B cell (primary cell): ENCODE results near the gene ZCCHC3. TPM values are rescaled to one million over a fixed set of nuclear protein-coding genes. Genes with fewer than 3 reads are reported as not detected.

ENCODE experiments used
- ATAC-seq: fragments of 200-7000 bp; cut with Tn5 transposase; one replicate; pipeline ENCODE4 v1.10.0; 2021; ENCODE audit warnings: low read depth, mild to moderate bottlenecking, moderate number of reproducible peaks, moderate library complexity
- CTCF ChIA-PET: fragments of 350-600 bp; sonication (Branson Sonifier 250); formaldehyde crosslinking; loops from one replicate; lab custom pipeline; 2021; ENCODE audit warnings: antibody characterized with exemption, inconsistent platforms; lab: Charles Lee
- POLR2A ChIA-PET: fragments of 350-600 bp; sonication (Branson Sonifier 250); formaldehyde crosslinking; loops from one replicate; lab custom pipeline; 2021; ENCODE audit warnings: antibody characterized with exemption; lab: Charles Lee
- DNase-seq: peaks from one replicate; pipeline ENCODE4 v3.0.0; 2013
- H2AFZ ChIP-seq: 2 replicates; pipeline ENCODE4 v1.6.1; 2012; ENCODE audit warnings: mild to moderate bottlenecking, low read depth, low read length; ENCODE audit not compliant: insufficient read depth, poor library complexity, severe bottlenecking
- H3K27ac ChIP-seq, 2 donors: 1 replicate in 1 of 2; 2 replicates in 1 of 2; pipeline ENCODE4 v1.5.1; 2012 to 2013; ENCODE audit warnings: low read length in 2 of 2, mild to moderate bottlenecking in 2 of 2, moderate library complexity in 1 of 2
- H3K27me3 ChIP-seq, 4 experiments: fragments of 200-600 bp in 1 of 4; sonication (generic) in 1 of 4; replicated peaks in 1 of 4; 1 replicate in 2 of 4; 2 replicates in 2 of 4; pipeline versions ENCODE4 v1.6.1 to v1.7.0; 2013 to 2016; ENCODE audit warnings: low read length in 3 of 4, mild to moderate bottlenecking in 2 of 4, mixed read lengths in 1 of 4, moderate library complexity in 1 of 4; ENCODE audit not compliant: insufficient read depth in 4 of 4, control insufficient read depth in 3 of 4; ENCODE audit errors: control extremely low read depth in 1 of 4
- H3K36me3 ChIP-seq, 2 experiments: replicated peaks in 1 of 2; 1 replicate in 1 of 2; 2 replicates in 1 of 2; pipeline versions ENCODE4 v1.6.1 to v1.7.1; 2013; ENCODE audit warnings: low read length in 1 of 2; ENCODE audit not compliant: insufficient read depth in 2 of 2, control insufficient read depth in 1 of 2; ENCODE audit errors: control extremely low read depth in 1 of 2, extremely low read depth in 1 of 2
- H3K4me1 ChIP-seq, 2 donors: fragments of 200-600 bp in 1 of 2; sonication (generic) in 1 of 2; 1 replicate in 1 of 2; 2 replicates in 1 of 2; pipeline versions ENCODE4 v1.5.1 to v1.6.1; 2013 to 2017; ENCODE audit warnings: low read length in 2 of 2; ENCODE audit not compliant: control insufficient read depth in 2 of 2, insufficient read depth in 2 of 2
- H3K4me2 ChIP-seq: replicated peaks from 2 replicates; pipeline ENCODE3; 2012; ENCODE audit warnings: mild to moderate bottlenecking, low read depth, low read length; ENCODE audit not compliant: poor library complexity, severe bottlenecking
- H3K4me3 ChIP-seq, 5 experiments: fragments of 200-600 bp in 1 of 5; sonication (generic) in 1 of 5; 1 replicate in 3 of 5; 2 replicates in 2 of 5; pipeline versions ENCODE4 v1.5.1 to v1.7.0; 2011 to 2016; ENCODE audit warnings: low read length in 4 of 5, mild to moderate bottlenecking in 4 of 5, low read depth in 2 of 5, control low read depth in 1 of 5, moderate library complexity in 1 of 5; ENCODE audit not compliant: insufficient read depth in 1 of 5; ENCODE audit errors: control extremely low read depth in 1 of 5, extremely low read depth in 1 of 5
- H3K79me2 ChIP-seq: fragments of 200-600 bp; sonication (generic); one replicate; pipeline ENCODE4 v1.6.0; 2016; ENCODE audit warnings: low read length; ENCODE audit not compliant: control insufficient read depth, insufficient read depth
- H3K9ac ChIP-seq: fragments of 200-600 bp; sonication (generic); 2 replicates; pipeline ENCODE4 v1.6.1; 2017; ENCODE audit warnings: mild to moderate bottlenecking, low read length, moderate library complexity
- H3K9me3 ChIP-seq, 3 donors: one replicate each; pipeline versions ENCODE4 v1.6.1 to v1.7.1; 2013; ENCODE audit warnings: low read length in 2 of 3; ENCODE audit not compliant: control insufficient read depth in 2 of 3, insufficient read depth in 1 of 3; ENCODE audit errors: control extremely low read depth in 1 of 3
- H4K20me1 ChIP-seq: 2 replicates; pipeline ENCODE4 v1.6.0; 2012; ENCODE audit warnings: mild to moderate bottlenecking, low read length; ENCODE audit not compliant: insufficient read depth, control insufficient read depth, poor library complexity, severe bottlenecking
- H3K27ac Mint-ChIP-seq: one replicate; pipeline ENCODE4 v1.8.0; 2021; ENCODE audit warnings: mixed read lengths
- H3K27me3 Mint-ChIP-seq: one replicate; pipeline ENCODE4 v1.8.0; 2021; ENCODE audit warnings: mixed read lengths
- H3K4me1 Mint-ChIP-seq: one replicate; pipeline ENCODE4 v1.8.0; 2021; ENCODE audit warnings: mixed read lengths
- H3K4me3 Mint-ChIP-seq: one replicate; pipeline ENCODE4 v1.8.0; 2021; ENCODE audit warnings: mixed read lengths
- H3K9me3 Mint-ChIP-seq: one replicate; pipeline ENCODE4 v1.8.0; 2022; ENCODE audit warnings: mixed read lengths; ENCODE audit not compliant: insufficient read depth
- EZH2 ChIP-seq: IDR thresholded peaks from 2 replicates; pipeline ENCODE4 v1.6.1; 2012; ENCODE audit warnings: borderline replicate concordance, low read depth, mild to moderate bottlenecking, moderate library complexity, low read length; ENCODE audit not compliant: insufficient read depth, poor library complexity, severe bottlenecking
- WGBS: methylation state at CpG from one replicate; pipeline ENCODE4 v1.1.5; 2013; ENCODE audit warnings: missing lambda C conversion rate; ENCODE audit not compliant: insufficient coverage; 5-methylcytosine and 5-hydroxymethylcytosine counted together
- intact Hi-C: fragments of 100-400 bp; cut with micrococcal nuclease; formaldehyde crosslinking; loops from one replicate; pipeline ENCODE4 v1.10.0; 2022
- polyA plus RNA-seq: library from polyadenylated mRNA; depleted of rRNA; stranded (reverse); fragments of >200 nt; gene quantifications from 2 replicates; pipeline ENCODE4 v1.2.3, GENCODE V29; 2012
- total RNA-seq, 2 donors: library from RNA; stranded (reverse); fragments of 120-200 nt in 1 of 2; gene quantifications; 1 replicate in 1 of 2; 2 replicates in 1 of 2; pipeline versions ENCODE4 v1.2.3 to v1.2.4, GENCODE V29; 2013 to 2022
- TF ChIP-seq, protein P1 (sequence below): fragments of 200-600 bp; IDR thresholded peaks from one replicate; pipeline ENCODE4 v1.8.0; 2022; ENCODE audit warnings: antibody characterized with exemption, mild to moderate bottlenecking

The ZCCHC3 gene
- total and polyA plus RNA-seq, 2 donors (not counting 1 experiment from before 2014, with no cell fraction given): 12.8 to 35.7 TPM

DNA sequence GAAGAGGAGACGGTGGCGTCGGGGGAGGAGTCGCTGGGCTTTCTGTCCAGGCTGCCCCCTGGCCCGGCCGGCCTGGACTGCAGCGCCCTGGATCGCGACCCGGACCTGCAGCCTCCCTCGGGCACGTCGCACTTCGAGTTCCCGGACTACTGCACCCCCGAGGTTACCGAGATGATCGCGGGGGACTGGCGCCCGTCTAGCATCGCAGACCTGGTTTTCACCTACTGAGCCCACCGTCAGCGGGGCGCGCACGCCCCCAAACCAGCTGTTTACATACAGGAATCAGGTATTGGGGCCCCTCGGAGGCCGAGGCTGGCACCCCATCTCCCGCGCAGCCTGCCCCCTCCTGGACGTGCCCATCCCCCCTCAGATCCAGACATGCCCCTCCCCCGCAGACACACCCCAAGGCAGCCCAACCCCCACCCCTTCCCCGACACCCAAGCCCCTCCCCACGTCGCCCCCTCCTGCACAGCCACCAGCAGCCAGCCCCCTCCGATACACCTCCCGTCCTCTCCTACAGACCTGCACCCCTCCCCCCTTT, 29.3 kb downstream of the ZCCHC3 start:
- peaks cover 36% of the 10 kb centered on the region for H3K4me1 Mint-ChIP-seq
- H3K4me1 ChIP-seq: peaks cover 26 to 42% of the 10 kb centered on the region in 2 donors
- H3K27me3 ChIP-seq: no peaks in the 10 kb centered on the region
- peak; percentile 72 for DNase-seq
- peak overlapping the region; percentile 79 for H3K4me3 Mint-ChIP-seq
- H2AFZ ChIP-seq: peak overlapping the region; percentile 91
- under 1% methylated on average over 33 of the region's 38 CpGs for WGBS
- peaks cover 0 to 3% of the 10 kb centered on the region in 2 experiments for H3K36me3 ChIP-seq
- ChIA-PET POLR2A (interaction anchor here (0.6 to 4.8 kb wide), 3 partner anchors 26 to 373 kb away, joined by 4 to 35 read pairs (median 10); partner anchors contain the start of gene ZCCHC3), CTCF (interaction anchor here (1.2 to 7.5 kb wide), 2 partner anchors 27 to 33 kb away, joined by 3 to 58 read pairs; partner anchors contain the start of gene ZCCHC3)
- peaks cover 0 to 4% (median 0%) of the 10 kb centered on the region in 3 donors for H3K9me3 ChIP-seq
- intact Hi-C loops: loop anchor here (1.0 kb wide), 1 partner anchor 217 kb away; the partner anchor contains the start of gene CSNK2A1
- peak overlapping the region; percentile 97 for H3K4me2 ChIP-seq
- H3K4me3 ChIP-seq: peak overlapping the region; percentile 47 to 79 (median 68)
- TF ChIP-seq, protein P1, sequence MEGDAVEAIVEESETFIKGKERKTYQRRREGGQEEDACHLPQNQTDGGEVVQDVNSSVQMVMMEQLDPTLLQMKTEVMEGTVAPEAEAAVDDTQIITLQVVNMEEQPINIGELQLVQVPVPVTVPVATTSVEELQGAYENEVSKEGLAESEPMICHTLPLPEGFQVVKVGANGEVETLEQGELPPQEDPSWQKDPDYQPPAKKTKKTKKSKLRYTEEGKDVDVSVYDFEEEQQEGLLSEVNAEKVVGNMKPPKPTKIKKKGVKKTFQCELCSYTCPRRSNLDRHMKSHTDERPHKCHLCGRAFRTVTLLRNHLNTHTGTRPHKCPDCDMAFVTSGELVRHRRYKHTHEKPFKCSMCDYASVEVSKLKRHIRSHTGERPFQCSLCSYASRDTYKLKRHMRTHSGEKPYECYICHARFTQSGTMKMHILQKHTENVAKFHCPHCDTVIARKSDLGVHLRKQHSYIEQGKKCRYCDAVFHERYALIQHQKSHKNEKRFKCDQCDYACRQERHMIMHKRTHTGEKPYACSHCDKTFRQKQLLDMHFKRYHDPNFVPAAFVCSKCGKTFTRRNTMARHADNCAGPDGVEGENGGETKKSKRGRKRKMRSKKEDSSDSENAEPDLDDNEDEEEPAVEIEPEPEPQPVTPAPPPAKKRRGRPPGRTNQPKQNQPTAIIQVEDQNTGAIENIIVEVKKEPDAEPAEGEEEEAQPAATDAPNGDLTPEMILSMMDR: no peak
- TF ChIP-seq EZH2: no peak
- ATAC-seq: no peak
- no peaks in the 10 kb centered on the region for H3K79me2 ChIP-seq
- peak overlapping the region in 1 of 2 donors; percentile 48 for H3K27ac ChIP-seq
- no peaks in the 10 kb centered on the region for H3K9me3 Mint-ChIP-seq
- no peaks in the 10 kb centered on the region for H3K27me3 Mint-ChIP-seq
- H4K20me1 ChIP-seq: peaks cover 24% of the 10 kb centered on the region
- H3K27ac Mint-ChIP-seq: peak overlapping the region; percentile 80
- peak overlapping the region; percentile 79 for H3K9ac ChIP-seq
